ENCODE results near the gene NUTM2G. TPM values are rescaled to one million over a fixed set of nuclear protein-coding genes. Genes with fewer than 3 reads are reported as not detected.
"Not testable (repeated sequence)": the region's sequence is repeated elsewhere in the genome, so short reads cannot be mapped to it uniquely, and the experiment has no call there.

Gene NUTM2G
- total and polyA plus RNA-seq, 9 of the 15 experiments (the other 6 are each of a cell fraction or from before 2014, with no cell fraction given) = 0.03 TPM; not detected in 7

- intact Hi-C loops (cut with micrococcal nuclease); H3K27ac ChIP-seq (ENCODE audit: extremely low read depth, low read depth, low read length); H3K9me1 ChIP-seq (ENCODE audit: control insufficient read depth, insufficient read depth, low read length); DNase-seq (ENCODE audit: extremely low read depth in 1 of 4, low spot score in 3 of 4); BruUV-seq (replicated peaks); H3K27me3 ChIP-seq (ENCODE audit: control insufficient read depth in 2 of 2, insufficient read depth in 2 of 2, low read length in 2 of 2); POLR2A ChIA-PET; H2AFZ ChIP-seq (ENCODE audit: low read depth, low read length); H3K79me2 ChIP-seq (ENCODE audit: control insufficient read depth, insufficient read depth, low read length); H3K36me3 ChIP-seq (ENCODE audit: control insufficient read depth, insufficient read depth, low read length); in situ Hi-C loops (cut with MboI); H3K4me1 ChIP-seq (replicated peaks in 1 of 2; ENCODE audit: control insufficient read depth in 2 of 2, insufficient read depth in 2 of 2, low read length in 2 of 2); CTCF ChIA-PET (ENCODE audit: low intra/inter-chr PET ratio); H3K4me3 ChIP-seq; H4K20me1 ChIP-seq (replicated peaks; ENCODE audit: control insufficient read depth, insufficient read depth, low read length); H3K9ac ChIP-seq (ENCODE audit: insufficient read depth in 1 of 2, low read depth in 2 of 2, low read length in 2 of 2); H3K4me2 ChIP-seq (ENCODE audit: insufficient read depth, low read length); H3K9me3 ChIP-seq (replicated peaks; ENCODE audit: control insufficient read depth, insufficient read depth, low read depth, low read length): not testable (repeated sequence)
- TF ChIP-seq SRF (CRISPR knock-in tag; IDR thresholded peaks at IDR 0.05) (peak in 1 of 2 experiments; percentile 36; a peak in 1 of 4 replicates), STAT5A (IDR thresholded peaks at IDR 0.05; ENCODE audit: borderline replicate concordance, low read length) (peak; percentile 14; the same call in 1 of the 2 replicates)
- ATAC-seq (peak; percentile 69), FAIRE-seq (peak; percentile 74)
- WGBS (ENCODE audit: insufficient coverage, low coverage, missing lambda C conversion rate) = no CpG with 5 or more reads among the region's 5 CpGs
Measured at GRCh38 chr9:96904947-96905722, 23.5 kb upstream of the NUTM2G start.

- H3K4me1 ChIP-seq (replicated peaks in 1 of 2; ENCODE audit: control insufficient read depth in 2 of 2, insufficient read depth in 2 of 2, low read length in 2 of 2); H4K20me1 ChIP-seq (replicated peaks; ENCODE audit: control insufficient read depth, insufficient read depth, low read length); ATAC-seq; FAIRE-seq; POLR2A ChIA-PET; H2AFZ ChIP-seq (ENCODE audit: low read depth, low read length); H3K27me3 ChIP-seq (ENCODE audit: control insufficient read depth in 2 of 2, insufficient read depth in 2 of 2, low read length in 2 of 2); DNase-seq (ENCODE audit: extremely low read depth in 1 of 4, low spot score in 3 of 4); BruUV-seq (replicated peaks); H3K79me2 ChIP-seq (ENCODE audit: control insufficient read depth, insufficient read depth, low read length); H3K27ac ChIP-seq (ENCODE audit: extremely low read depth, low read depth, low read length); H3K9ac ChIP-seq (ENCODE audit: insufficient read depth in 1 of 2, low read depth in 2 of 2, low read length in 2 of 2); H3K4me2 ChIP-seq (ENCODE audit: insufficient read depth, low read length); CTCF ChIA-PET (ENCODE audit: low intra/inter-chr PET ratio); H3K4me3 ChIP-seq; in situ Hi-C loops (cut with MboI); H3K9me1 ChIP-seq (ENCODE audit: control insufficient read depth, insufficient read depth, low read length); intact Hi-C loops (cut with micrococcal nuclease); H3K9me3 ChIP-seq (replicated peaks; ENCODE audit: control insufficient read depth, insufficient read depth, low read depth, low read length); H3K36me3 ChIP-seq (ENCODE audit: control insufficient read depth, insufficient read depth, low read length): not testable (repeated sequence)
- no CpG with 5 or more reads among the region's 3 CpGs for WGBS (ENCODE audit: insufficient coverage, low coverage, missing lambda C conversion rate)
Measured at GRCh38 chr9:96908479-96908878, 20.2 kb upstream of the NUTM2G start.

- POLR2A ChIA-PET; H3K9me3 ChIP-seq (replicated peaks; ENCODE audit: control insufficient read depth, insufficient read depth, low read depth, low read length); CTCF ChIA-PET (ENCODE audit: low intra/inter-chr PET ratio); H2AFZ ChIP-seq (ENCODE audit: low read depth, low read length); H3K4me1 ChIP-seq (replicated peaks in 1 of 2; ENCODE audit: control insufficient read depth in 2 of 2, insufficient read depth in 2 of 2, low read length in 2 of 2); in situ Hi-C loops (cut with MboI); H3K27ac ChIP-seq (ENCODE audit: extremely low read depth, low read depth, low read length); H3K27me3 ChIP-seq (ENCODE audit: control insufficient read depth in 2 of 2, insufficient read depth in 2 of 2, low read length in 2 of 2); H3K4me3 ChIP-seq; intact Hi-C loops (cut with micrococcal nuclease); H3K4me2 ChIP-seq (ENCODE audit: insufficient read depth, low read length); BruUV-seq (replicated peaks); H3K9me1 ChIP-seq (ENCODE audit: control insufficient read depth, insufficient read depth, low read length); ATAC-seq; H3K9ac ChIP-seq (ENCODE audit: insufficient read depth in 1 of 2, low read depth in 2 of 2, low read length in 2 of 2); H3K36me3 ChIP-seq (ENCODE audit: control insufficient read depth, insufficient read depth, low read length); DNase-seq (ENCODE audit: extremely low read depth in 1 of 4, low spot score in 3 of 4); H3K79me2 ChIP-seq (ENCODE audit: control insufficient read depth, insufficient read depth, low read length); H4K20me1 ChIP-seq (replicated peaks; ENCODE audit: control insufficient read depth, insufficient read depth, low read length): not testable (repeated sequence)
- no CpG with 5 or more reads among the region's 2 CpGs for WGBS (ENCODE audit: insufficient coverage, low coverage, missing lambda C conversion rate)
- FAIRE-seq = peak; percentile 35
Measured at GRCh38 chr9:96915539-96915938, 13.1 kb upstream of the NUTM2G start.
